Measurements from ENCODE around the gene SUCLG2. TPM values are rescaled to one million over a fixed set of nuclear protein-coding genes. Genes with fewer than 3 reads are reported as not detected.

Gene SUCLG2
- total RNA-seq, 2 donors from 2014 or later, result 42.0 to 50.4 TPM

DNA sequence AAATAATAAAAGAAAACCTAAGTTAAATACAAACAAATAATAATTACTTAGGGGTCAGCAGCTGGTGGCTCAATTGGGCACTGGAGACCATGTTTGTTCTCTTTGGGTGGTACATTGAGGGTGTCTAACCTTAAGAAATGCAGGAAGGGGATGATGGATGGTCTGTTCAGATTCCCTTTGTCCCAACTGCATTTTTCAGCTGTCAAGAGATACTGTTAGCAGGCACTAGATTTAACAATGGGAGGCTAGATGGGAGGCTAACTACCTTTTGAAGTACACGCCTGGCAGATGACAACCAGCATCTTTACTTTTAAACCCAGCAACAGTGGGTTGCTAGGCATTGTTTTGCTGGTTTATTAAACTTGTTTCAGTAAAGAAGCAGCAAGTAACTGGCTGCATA lies 222.5 kb downstream of the SUCLG2 start:
- WGBS, 2 donors, result 83 to 95% methylated on average over 1 of the region's 1 CpG
- Histone ChIP-seq H3K9me3 (no peaks in the 10 kb centered on the region), H3K4me3 (no peak overlapping the region), H3K36me3 (replicated peaks in 1 of 2; ENCODE audit: insufficient read depth in 1 of 2, low read depth in 2 of 2) (no peaks in the 10 kb centered on the region), H3K4me1 (no peaks in the 10 kb centered on the region), H3K27ac (no peak overlapping the region), H3K27me3 (no peaks in the 10 kb centered on the region)
- no peak for DNase-seq
- TF ChIP-seq, protein P1, sequence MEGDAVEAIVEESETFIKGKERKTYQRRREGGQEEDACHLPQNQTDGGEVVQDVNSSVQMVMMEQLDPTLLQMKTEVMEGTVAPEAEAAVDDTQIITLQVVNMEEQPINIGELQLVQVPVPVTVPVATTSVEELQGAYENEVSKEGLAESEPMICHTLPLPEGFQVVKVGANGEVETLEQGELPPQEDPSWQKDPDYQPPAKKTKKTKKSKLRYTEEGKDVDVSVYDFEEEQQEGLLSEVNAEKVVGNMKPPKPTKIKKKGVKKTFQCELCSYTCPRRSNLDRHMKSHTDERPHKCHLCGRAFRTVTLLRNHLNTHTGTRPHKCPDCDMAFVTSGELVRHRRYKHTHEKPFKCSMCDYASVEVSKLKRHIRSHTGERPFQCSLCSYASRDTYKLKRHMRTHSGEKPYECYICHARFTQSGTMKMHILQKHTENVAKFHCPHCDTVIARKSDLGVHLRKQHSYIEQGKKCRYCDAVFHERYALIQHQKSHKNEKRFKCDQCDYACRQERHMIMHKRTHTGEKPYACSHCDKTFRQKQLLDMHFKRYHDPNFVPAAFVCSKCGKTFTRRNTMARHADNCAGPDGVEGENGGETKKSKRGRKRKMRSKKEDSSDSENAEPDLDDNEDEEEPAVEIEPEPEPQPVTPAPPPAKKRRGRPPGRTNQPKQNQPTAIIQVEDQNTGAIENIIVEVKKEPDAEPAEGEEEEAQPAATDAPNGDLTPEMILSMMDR (IDR thresholded peaks at IDR 0.05), result no peak
- TF ChIP-seq POLR2A (IDR thresholded peaks at IDR 0.05), result no peak
- ATAC-seq, result no peak
- intact Hi-C loops (cut with DNase I), result no loop called here

DNA sequence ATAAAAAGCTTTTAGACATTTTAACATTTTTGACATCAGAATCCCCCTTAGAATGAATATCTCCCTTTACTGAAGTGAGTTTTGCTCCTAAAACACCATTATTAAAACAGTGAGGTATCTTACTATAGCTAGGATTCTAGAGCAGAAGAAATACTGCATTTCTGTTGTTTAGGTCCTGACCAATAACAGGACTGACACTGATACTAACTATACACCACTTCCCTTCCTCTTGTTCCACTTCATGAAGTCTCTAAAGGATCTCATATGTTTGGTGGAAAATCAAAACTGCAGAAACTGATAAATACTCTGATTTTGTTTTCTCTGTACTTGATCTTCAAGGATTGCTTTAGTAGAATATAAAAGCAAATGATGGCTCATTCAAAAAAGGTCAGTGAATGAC lies 230.7 kb downstream of the SUCLG2 start:
- DNase-seq, result no peak
- H3K36me3 ChIP-seq (replicated peaks in 1 of 2; ENCODE audit: insufficient read depth in 1 of 2, low read depth in 2 of 2), result peaks cover 0 to 1% of the 10 kb centered on the region in 2 donors

DNA sequence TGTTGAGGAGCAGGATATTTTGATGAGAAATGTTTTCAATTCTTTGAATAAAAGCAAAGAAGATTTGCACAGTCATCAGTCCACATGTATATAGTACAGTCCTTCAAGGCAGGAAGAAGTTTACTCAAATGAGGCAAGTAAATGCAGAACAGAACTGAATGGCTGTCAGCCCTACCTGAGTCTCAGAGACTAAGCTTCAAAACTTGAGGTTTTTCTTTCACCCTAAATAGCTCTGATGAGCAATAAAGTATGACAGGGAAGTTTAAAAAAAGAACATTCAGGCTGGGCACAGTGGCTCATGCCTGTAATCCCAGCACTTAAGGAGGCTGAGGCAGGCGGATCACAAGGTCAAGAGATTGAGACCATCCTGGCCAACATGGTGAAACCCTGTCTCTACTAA lies 232.5 kb downstream of the SUCLG2 start:
- no peaks in the 10 kb centered on the region for H3K9me3 ChIP-seq
- TF ChIP-seq, protein P1 (IDR thresholded peaks at IDR 0.05), result no peak
- TF ChIP-seq POLR2A (IDR thresholded peaks at IDR 0.05), result no peak
- no peak overlapping the region for H3K27ac ChIP-seq
- no peak overlapping the region for H3K4me3 ChIP-seq
- 86 to 100% methylated on average over 1 of the region's 1 CpG for WGBS, 2 donors
- ATAC-seq (no peak), DNase-seq (no peak)
- peaks cover 0 to 1% of the 10 kb centered on the region in 2 donors for H3K36me3 ChIP-seq (replicated peaks in 1 of 2; ENCODE audit: insufficient read depth in 1 of 2, low read depth in 2 of 2)
- H3K27me3 ChIP-seq, result no peaks in the 10 kb centered on the region
- intact Hi-C loops (cut with DNase I), result no loop called here
- H3K4me1 ChIP-seq, result no peaks in the 10 kb centered on the region

More for the DNA sequence above, 230.7 kb downstream of the SUCLG2 start:
- Histone ChIP-seq H3K27me3 (no peaks in the 10 kb centered on the region), H3K27ac (no peak overlapping the region), H3K4me1 (no peaks in the 10 kb centered on the region), H3K9me3 (no peaks in the 10 kb centered on the region), H3K4me3 (no peak overlapping the region)
- intact Hi-C loops (cut with DNase I), result no loop called here
- TF ChIP-seq POLR2A (IDR thresholded peaks at IDR 0.05), result no peak
- TF ChIP-seq, protein P1 (IDR thresholded peaks at IDR 0.05), result no peak
- ATAC-seq, result no peak

DNA sequence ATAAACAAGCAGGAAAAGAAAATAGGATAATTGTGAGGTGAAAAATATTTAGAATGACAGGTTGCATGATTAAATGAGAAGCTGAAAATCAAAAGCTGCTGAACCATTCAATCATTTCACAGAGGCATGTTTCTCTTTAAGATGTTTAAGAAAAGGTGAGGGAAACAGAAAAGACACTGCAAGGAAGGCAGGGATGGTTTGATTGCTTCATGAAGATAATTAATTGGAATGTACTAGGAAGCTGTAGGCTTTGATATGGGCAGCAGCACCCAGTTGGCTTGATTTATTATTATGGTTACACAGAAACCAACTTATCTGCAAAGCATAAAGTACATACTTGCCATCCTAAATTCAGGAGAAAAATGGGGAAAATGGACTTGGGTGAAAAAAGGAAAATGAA lies 234.6 kb downstream of the SUCLG2 start:
- H3K4me3 ChIP-seq, result no peak overlapping the region

DNA sequence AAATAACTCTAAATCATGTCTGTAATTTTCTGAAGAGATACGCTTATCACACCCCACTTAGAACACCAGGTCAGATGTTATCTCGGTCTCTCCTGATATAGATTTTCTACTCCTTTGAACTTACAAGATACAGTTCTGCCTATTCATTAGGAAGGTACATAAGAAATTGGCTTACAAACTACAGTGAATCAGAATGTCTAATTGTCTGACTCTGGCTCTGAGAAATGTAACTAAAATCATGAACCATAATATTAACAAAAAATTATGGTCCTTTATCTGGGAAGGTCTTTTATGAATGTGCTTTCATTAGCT lies 235.2 kb downstream of the SUCLG2 start:
- H3K27me3 ChIP-seq, result no peaks in the 10 kb centered on the region
- no peak overlapping the region for H3K4me3 ChIP-seq
- H3K4me1 ChIP-seq, result no peaks in the 10 kb centered on the region
- no peak for TF ChIP-seq POLR2A (IDR thresholded peaks at IDR 0.05)
- TF ChIP-seq, protein P1 (IDR thresholded peaks at IDR 0.05), result no peak
- ATAC-seq (no peak), DNase-seq (no peak)
- no peaks in the 10 kb centered on the region for H3K9me3 ChIP-seq
- 95 to 97% methylated on average over 2 of the region's 2 CpGs for WGBS, 2 donors
- intact Hi-C loops (cut with DNase I), result no loop called here
- H3K27ac ChIP-seq, result no peak overlapping the region
- H3K36me3 ChIP-seq (replicated peaks in 1 of 2; ENCODE audit: insufficient read depth in 1 of 2, low read depth in 2 of 2), result peaks cover 0 to 1% of the 10 kb centered on the region in 2 donors

More for the DNA sequence above, 234.6 kb downstream of the SUCLG2 start:
- ATAC-seq, result no peak
- H3K27ac ChIP-seq, result no peak overlapping the region
- no peaks in the 10 kb centered on the region for H3K27me3 ChIP-seq
- TF ChIP-seq POLR2A (IDR thresholded peaks at IDR 0.05), result no peak
- TF ChIP-seq, protein P1 (IDR thresholded peaks at IDR 0.05), result no peak
- H3K4me1 ChIP-seq, result no peaks in the 10 kb centered on the region
- no peaks in the 10 kb centered on the region for H3K9me3 ChIP-seq
- DNase-seq, result no peak
- peaks cover 0 to 1% of the 10 kb centered on the region in 2 donors for H3K36me3 ChIP-seq (replicated peaks in 1 of 2; ENCODE audit: insufficient read depth in 1 of 2, low read depth in 2 of 2)
- intact Hi-C loops (cut with DNase I), result no loop called here

All from body of pancreas (tissue), 4 donors.